Right lung (tissue), 5 donors: Measurements from ENCODE around the gene ULK4. TPM values are rescaled to one million over a fixed set of nuclear protein-coding genes. Genes with fewer than 3 reads are reported as not detected.
"Not testable (repeated sequence)": the region's sequence is repeated elsewhere in the genome, so short reads cannot be mapped to it uniquely, and the experiment has no call there.

Experiments
- DNase-seq, 2 donors: peaks; one replicate each; pipeline ENCODE4 v3.0.0-alpha.2; 2013
- polyA plus RNA-seq, 5 donors: library from polyadenylated mRNA; unstranded; fragments of 120-200 nt; gene quantifications; one replicate each; pipeline versions ENCODE4 v1.2.1 to v1.2.3, GENCODE V29; 2013; ENCODE audit warnings: inconsistent platforms in 1 of 5, low replicate concordance in 1 of 5; ENCODE audit not compliant: insufficient read length in 5 of 5, insufficient read depth in 1 of 5

Gene ULK4
- polyA plus RNA-seq, 5 donors = 4.0 to 6.5 (median 4.7) TPM

- no peak for DNase-seq
These were observed 89.7 kb downstream of the ULK4 start for GRCh38 chr3:41872157-41872556.

DNA sequence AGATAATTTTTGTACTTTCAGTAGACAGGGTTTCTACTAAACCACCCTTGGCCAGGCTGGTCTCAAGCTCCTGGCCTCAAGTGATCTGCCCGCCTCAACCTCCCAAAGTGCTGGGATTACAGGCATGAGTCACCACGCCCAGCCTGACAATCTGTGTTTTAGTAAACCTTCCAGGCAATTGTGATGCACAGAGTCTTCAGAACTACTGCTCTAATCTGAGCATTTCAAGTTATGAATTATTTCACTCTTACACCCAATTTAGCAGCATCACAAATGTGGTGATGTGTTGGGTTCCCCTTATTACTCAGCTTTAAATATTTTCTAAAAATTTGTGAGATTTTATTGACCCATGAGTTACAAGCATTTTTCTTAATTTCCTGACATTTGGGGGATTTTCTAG is 94.4 kb downstream of the ULK4 start:
- no peak for DNase-seq

- DNase-seq = no peak
These were observed 95.6 kb downstream of the ULK4 start for GRCh38 chr3:41866298-41866697.

DNA sequence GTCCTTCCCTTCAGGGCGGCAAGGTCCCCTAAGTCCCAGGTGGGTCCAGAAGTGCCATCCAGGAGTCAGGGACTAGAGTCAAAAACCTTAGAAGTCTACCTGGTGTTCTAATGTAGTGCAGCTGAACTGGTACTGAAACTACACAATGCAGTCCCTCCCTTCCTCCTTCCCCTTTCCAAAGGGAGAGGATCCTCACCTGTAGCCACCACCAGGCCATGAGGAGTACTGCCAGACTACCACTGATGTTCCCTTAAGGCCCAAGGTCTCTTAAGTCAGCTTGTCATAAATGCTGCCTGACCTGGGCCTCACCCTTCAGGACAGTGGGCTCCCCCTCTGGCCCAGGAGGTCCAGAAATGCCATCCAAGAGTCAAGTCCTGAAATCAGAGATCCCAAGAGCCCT is 98.9 kb downstream of the ULK4 start:
- DNase-seq = no peak

- DNase-seq = not testable (repeated sequence)
These were observed 101.4 kb downstream of the ULK4 start for GRCh38 chr3:41860489-41860888.

DNA sequence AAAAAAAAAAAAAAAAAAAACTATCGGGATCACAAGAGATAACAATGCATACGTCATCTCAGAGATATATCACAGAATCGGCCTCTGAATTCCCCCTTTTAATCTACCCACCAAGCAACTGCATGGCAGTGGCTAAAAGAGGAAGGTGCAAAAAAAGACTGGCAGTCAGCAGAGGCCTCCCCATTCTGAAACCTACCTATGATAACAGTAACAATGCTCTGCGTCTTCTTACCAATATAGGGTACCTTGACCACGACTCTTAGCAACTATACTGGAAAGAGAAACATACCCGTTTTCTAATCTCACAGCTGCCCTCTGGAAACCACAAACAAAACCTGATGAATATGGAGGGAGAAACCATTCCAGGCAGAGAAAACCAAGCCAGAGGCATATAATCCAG is 106.9 kb downstream of the ULK4 start:
- no peak for DNase-seq

- DNase-seq = no peak
These were observed 108.2 kb downstream of the ULK4 start for GRCh38 chr3:41853540-41854196.

DNA sequence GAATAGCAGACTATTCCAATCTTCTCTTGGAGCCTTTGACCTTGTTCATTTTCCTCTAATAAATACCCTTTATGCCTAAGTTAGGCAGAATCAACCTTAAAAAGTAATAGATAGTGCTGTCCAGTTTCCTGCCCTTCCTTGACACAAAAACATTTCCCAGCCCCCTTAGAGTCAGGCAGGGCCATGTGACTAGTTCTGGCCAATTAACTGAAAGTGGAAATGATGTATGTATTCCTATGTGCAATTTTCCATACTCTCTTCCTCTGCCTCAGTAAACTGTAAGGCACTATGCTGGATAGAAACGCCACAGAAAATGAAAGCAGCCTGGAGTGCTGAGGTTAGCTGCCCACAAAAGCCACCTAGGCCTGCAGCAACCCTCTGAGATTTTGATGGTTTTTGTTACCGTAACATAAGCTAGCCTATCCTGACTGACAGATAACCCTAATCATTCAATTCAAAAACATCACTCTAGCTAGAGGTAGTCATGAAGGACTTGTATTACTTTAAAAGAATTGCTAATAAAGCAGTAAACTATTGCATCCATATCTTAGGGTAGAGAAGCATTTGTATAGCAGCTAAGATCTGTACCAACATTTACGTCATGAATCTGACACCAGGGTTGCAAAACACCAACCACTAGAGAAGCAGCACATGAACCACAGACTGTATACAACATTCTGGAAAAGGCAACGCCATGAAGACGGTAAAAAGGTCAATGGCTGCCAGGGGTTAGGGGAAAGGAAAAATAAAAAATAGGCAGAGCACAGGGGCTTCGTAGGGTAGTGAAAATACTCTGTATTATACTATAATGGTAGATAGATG is 112.9 kb downstream of the ULK4 start:
- DNase-seq = no peak

GRCh38 chr3:41847679-41848078 is 114.2 kb downstream of the ULK4 start:
- no peak for DNase-seq

- no peak for DNase-seq
These were observed 115.1 kb downstream of the ULK4 start for GRCh38 chr3:41846850-41847249.

GRCh38 chr3:41845826-41846225 is 116.1 kb downstream of the ULK4 start:
- no peak for DNase-seq

GRCh38 chr3:41844256-41844655 is 117.6 kb downstream of the ULK4 start:
- not testable (repeated sequence) for DNase-seq

DNA sequence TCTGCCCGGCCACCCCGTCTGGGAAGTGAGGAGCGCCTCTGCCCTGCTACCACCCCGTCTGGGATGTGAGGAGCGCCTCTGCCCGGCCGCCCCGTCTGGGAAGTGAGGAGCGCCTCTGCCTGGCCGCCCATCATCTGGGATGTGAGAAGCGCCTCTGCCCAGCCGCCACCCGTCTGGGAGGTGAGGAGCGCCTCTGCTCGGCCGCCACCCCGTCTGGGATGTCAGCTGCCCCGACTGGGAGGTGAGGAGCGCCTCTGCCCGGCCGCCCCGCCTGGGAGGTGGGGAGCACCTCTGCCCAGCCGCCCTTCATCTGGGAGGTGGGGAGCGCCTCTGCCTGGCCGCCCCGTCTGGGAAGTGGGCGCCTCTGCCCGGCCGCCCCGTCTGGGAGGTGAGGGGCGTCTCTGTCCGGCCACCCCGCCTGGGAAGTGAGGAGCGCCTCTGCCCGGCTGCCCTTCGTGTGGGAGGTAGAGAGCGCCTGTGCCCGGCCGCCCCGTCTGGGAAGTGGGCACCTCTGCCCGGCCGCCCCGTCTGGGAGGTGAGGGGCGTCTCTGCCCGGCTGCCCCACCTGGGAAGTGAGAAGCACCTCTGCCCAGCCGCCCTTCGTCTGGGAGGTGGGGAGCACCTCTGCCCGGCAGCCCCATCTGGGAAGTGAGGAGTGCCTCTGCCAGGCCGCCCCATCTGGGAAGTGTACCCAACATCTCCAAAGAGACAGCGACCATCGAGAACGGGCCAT is 120.8 kb downstream of the ULK4 start:
- DNase-seq = not testable (repeated sequence)

DNA sequence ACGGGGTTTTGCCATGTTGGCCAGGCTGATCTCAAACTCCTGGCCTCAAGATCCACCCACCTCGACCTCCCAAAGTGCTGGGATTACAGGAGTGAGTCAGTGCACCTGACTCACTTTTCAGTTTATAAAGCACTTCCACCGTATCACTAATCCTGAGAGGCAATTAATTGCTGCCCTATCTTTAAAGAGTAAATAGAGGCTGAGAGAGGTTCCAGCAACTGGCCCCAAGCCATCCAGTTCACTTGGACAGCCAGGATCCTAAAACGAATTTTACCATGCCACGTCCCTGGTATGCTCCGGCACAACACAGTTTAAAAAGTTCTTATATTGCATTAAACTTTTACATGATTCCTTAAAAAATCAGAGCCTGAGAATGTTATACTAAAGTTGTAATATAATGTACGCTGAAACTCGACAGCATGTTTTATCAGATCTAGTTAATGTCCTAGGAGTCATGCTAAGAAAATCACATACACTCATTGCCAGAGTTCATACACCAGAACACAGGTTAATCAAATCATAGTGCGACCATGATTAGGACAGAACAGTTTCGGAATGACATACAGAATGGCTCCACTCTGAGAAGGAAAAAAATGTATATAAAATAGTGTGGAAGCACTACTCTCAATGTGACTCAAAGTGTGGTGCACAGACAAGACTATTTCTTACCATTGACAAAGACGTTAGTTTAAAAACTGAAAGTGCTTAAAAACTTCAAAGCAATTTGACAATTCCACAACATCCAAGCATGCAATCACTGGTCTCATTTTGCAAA is 125.4 kb downstream of the ULK4 start:
- DNase-seq = no peak

DNA sequence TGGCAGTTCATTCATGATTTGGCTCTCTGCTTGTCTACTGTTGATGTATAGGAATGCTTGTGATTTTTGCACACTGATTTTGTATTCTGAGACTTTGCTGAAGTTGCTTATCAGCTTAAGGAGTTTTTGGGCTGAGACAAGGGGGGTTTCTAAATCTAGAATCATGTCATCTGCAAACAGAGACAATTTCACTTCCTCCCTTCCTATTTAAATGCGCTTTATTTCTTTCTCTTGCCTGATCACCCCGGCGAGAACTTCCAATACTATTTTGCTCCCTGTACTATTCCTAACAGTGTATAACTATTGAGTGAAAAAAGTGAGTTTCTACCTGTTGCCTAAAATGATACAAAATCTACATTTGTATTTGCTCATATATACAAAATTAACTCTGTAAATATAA is 128.3 kb downstream of the ULK4 start:
- no peak for DNase-seq

GRCh38 chr3:41819236-41819635 is 142.7 kb downstream of the ULK4 start:
- peak; percentile 9 to 11 for DNase-seq

- DNase-seq = no peak
These were observed 153.3 kb downstream of the ULK4 start for GRCh38 chr3:41808618-41809017.

- no peak for DNase-seq
These were observed 153.8 kb downstream of the ULK4 start for GRCh38 chr3:41808152-41808551.

DNA sequence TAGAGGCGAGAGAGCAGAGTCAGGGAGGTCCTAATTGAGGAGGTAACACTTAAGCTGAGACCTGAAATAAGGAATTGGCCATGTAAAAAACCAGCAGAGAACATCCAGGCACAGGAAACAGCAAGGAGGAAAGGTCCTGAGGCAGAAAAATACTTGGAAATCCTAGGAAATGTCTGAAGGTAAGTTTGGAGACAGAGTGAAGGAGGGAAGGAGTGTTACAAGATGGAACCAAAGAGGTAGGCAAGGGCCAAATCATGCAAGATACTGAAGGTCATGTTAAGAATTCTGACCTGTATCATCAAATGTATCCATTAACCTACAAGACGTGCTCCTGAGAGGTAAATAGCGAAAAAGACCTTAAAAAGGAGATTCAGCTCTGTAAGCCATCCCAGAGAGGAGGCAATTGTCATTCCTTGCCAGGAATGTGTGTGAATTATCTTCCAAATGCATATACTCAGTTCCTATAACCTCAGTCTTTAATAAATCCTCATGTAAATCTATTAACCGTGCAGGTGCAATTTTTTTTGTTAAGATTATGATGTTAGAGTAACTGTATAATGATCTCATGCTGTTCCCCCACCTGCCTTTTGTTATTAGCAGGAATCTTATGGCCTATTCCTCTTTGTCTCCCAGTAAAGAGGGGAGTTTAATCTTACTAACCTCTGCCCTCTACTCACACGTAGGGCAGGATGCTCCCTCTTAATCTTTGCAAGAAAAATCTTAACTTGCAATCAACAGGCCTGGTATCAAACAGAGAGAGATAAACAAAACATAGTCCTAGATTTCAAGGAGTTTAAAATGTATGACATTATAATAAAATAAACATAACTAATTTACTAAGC is 166.9 kb downstream of the ULK4 start:
- no peak for DNase-seq

DNA sequence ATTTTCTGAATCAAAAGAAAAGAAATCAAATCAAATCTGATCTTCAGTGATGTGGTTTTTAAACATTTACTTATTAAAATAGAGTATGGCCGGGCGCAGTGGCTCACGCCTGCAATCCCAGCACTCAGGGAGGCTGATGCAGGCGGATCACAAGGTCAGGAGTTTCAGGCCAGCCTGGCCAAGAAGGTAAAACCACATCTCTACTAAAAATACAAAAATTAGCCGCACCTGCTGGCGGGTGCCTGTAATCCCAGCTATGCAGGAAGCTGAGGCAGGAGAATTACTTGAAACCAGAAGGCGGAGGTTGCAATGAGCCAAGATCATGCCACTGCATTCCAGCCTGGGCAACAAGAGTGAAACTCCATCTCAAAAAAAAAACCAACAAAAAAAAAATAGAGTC is 169.1 kb downstream of the ULK4 start:
- DNase-seq = no peak

- no peak for DNase-seq
These were observed 192.8 kb downstream of the ULK4 start for GRCh38 chr3:41769106-41769505.
